GM19467 (cell line): ENCODE results near the gene UGCG.
"Not testable (repeated sequence)": the region's sequence is repeated elsewhere in the genome, so short reads cannot be mapped to it uniquely, and the experiment has no call there.

Experiments used
- ATAC-seq: cut with Tn5 transposase; IDR thresholded peaks from one replicate; pipeline ENCODE4 v1.9.1; 2021; ENCODE audit warnings: mild to moderate bottlenecking, moderate library complexity; ENCODE audit not compliant: unreplicated experiment

UGCG gene

GRCh38 chr9:111890334-111890733, 6.3 kb upstream of the UGCG start:
- ATAC-seq = no peak

- not testable (repeated sequence) for ATAC-seq
These were observed 5.7 kb upstream of the UGCG start for GRCh38 chr9:111890867-111891266.

GRCh38 chr9:111891910-111892499, 4.6 kb upstream of the UGCG start:
- ATAC-seq = no peak

- ATAC-seq = peak; percentile 42
These were observed 457 bp downstream of the UGCG start for GRCh38 chr9:111896942-111897600.

- ATAC-seq = peak; percentile 32
These were observed 1.1 kb downstream of the UGCG start for GRCh38 chr9:111897601-111898137.

GRCh38 chr9:111898331-111899096, 1.9 kb downstream of the UGCG start:
- ATAC-seq = no peak

- no peak for ATAC-seq
These were observed 3.7 kb downstream of the UGCG start for GRCh38 chr9:111900151-111900857.

- no peak for ATAC-seq
These were observed 4.4 kb downstream of the UGCG start for GRCh38 chr9:111900858-111901612.

GRCh38 chr9:111902391-111903139, 6.0 kb downstream of the UGCG start:
- no peak for ATAC-seq

- not testable (repeated sequence) for ATAC-seq
These were observed 6.9 kb downstream of the UGCG start for GRCh38 chr9:111903535-111903934.

- ATAC-seq = no peak
These were observed 7.4 kb downstream of the UGCG start for GRCh38 chr9:111904026-111904425.

GRCh38 chr9:111904891-111905291, 8.3 kb downstream of the UGCG start:
- ATAC-seq = no peak

GRCh38 chr9:111907147-111907546, 10.5 kb downstream of the UGCG start:
- ATAC-seq = no peak

- no peak for ATAC-seq
These were observed 12.8 kb downstream of the UGCG start for GRCh38 chr9:111909444-111909843.

GRCh38 chr9:111910428-111910827, 13.8 kb downstream of the UGCG start:
- ATAC-seq = no peak

- ATAC-seq = no peak
These were observed 16.5 kb downstream of the UGCG start for GRCh38 chr9:111913159-111913558.

GRCh38 chr9:111914749-111915424, 18.3 kb downstream of the UGCG start:
- ATAC-seq = no peak

GRCh38 chr9:111915425-111915758, 18.8 kb downstream of the UGCG start:
- ATAC-seq = no peak

- ATAC-seq = peak; percentile 40
These were observed 19.6 kb downstream of the UGCG start for GRCh38 chr9:111916234-111916645.
